Measurements from ENCODE around the gene KCNJ10.
A peak's percentile ranks its signal among the peaks of the same experiment; 100 is the strongest.

Gene KCNJ10

GRCh38 chr1:159955456-159955855 is 114.5 kb downstream of the KCNJ10 start:
- no peak for DNase-seq

GRCh38 chr1:159953536-159954515 is 116.1 kb downstream of the KCNJ10 start, which contains the start of gene SLAMF9:
TSS of gene SLAMF9 (minus strand) at chr1:159954237. CDS start at chr1:159954137, 100 bp downstream.
- DNase-seq = peak in 1 of 2 donors; percentile 40

GRCh38 chr1:159952932-159953331 is 117.0 kb downstream of the KCNJ10 start:
- DNase-seq = no peak

GRCh38 chr1:159951551-159951950 is 118.4 kb downstream of the KCNJ10 start:
- DNase-seq = no peak

- DNase-seq = no peak
These were observed 118.9 kb downstream of the KCNJ10 start for GRCh38 chr1:159951016-159951415.

GRCh38 chr1:159949981-159950381 is 120.0 kb downstream of the KCNJ10 start:
- DNase-seq = no peak

- no peak for DNase-seq
These were observed 120.8 kb downstream of the KCNJ10 start for GRCh38 chr1:159949123-159949522.

All from CD4-positive, alpha-beta T cell treated with Interleukin-1 beta for 1 hour (primary cell).